Measurements from ENCODE around the gene SAP30BP. TPM values are rescaled to one million over a fixed set of nuclear protein-coding genes. Genes with fewer than 3 reads are reported as not detected.

SAP30BP gene
- total RNA-seq, 4 donors from 2014 or later, result 58.0 to 78.9 (median 61.7) TPM

GRCh38 chr17:75752405-75752709 is 85.2 kb downstream of the SAP30BP start:
- TF ChIP-seq CTCF (IDR thresholded peaks at IDR 0.05; ENCODE audit: low read depth), result no peak

GRCh38 chr17:75752802-75753513 is 85.8 kb downstream of the SAP30BP start:
- TF ChIP-seq CTCF (IDR thresholded peaks at IDR 0.05; ENCODE audit: low read depth), result no peak

- TF ChIP-seq CTCF (IDR thresholded peaks at IDR 0.05; ENCODE audit: low read depth), result no peak
Measured at GRCh38 chr17:75753514-75754377, 86.6 kb downstream of the SAP30BP start.

- no peak for TF ChIP-seq CTCF (IDR thresholded peaks at IDR 0.05; ENCODE audit: low read depth)
Measured at GRCh38 chr17:75754378-75755204, 87.5 kb downstream of the SAP30BP start.

- TF ChIP-seq CTCF (IDR thresholded peaks at IDR 0.05; ENCODE audit: low read depth), result no peak
Measured at GRCh38 chr17:75755205-75755901, 88.2 kb downstream of the SAP30BP start.

- no peak for TF ChIP-seq CTCF (IDR thresholded peaks at IDR 0.05; ENCODE audit: low read depth)
Measured at GRCh38 chr17:75755990-75756389, 88.9 kb downstream of the SAP30BP start.
